Esophagus muscularis mucosa (tissue), 4 donors: ENCODE data around the gene SLC15A1. TPM values are rescaled to one million over a fixed set of nuclear protein-coding genes. Genes with fewer than 3 reads are reported as not detected.

Experiments used
- DNase-seq: peaks from one replicate; pipeline ENCODE4 v3.0.0-alpha.2; 2017; ENCODE audit errors: extremely low spot score
- H3K27ac ChIP-seq, 4 donors: fragments of 200-600 bp; sonication (generic); replicated peaks in 1 of 4; 1 replicate in 3 of 4; 2 replicates in 1 of 4; pipeline ENCODE4 v1.5.1; 2016 to 2019; ENCODE audit warnings: mild to moderate bottlenecking in 1 of 4
- H3K27me3 ChIP-seq, 4 donors: fragments of 200-600 bp; sonication (generic); one replicate each; pipeline versions ENCODE4 v1.5.1 to v1.6.0; 2016 to 2019
- H3K36me3 ChIP-seq, 4 donors: fragments of 200-600 bp; sonication (generic); one replicate each; pipeline ENCODE4 v1.5.1; 2016 to 2019
- H3K4me1 ChIP-seq, 4 donors: fragments of 200-600 bp; sonication (generic); one replicate each; pipeline ENCODE4 v1.5.1; 2016 to 2019
- H3K4me3 ChIP-seq, 4 donors: fragments of 200-600 bp; sonication (generic); 1 replicate in 2 of 4; 2 replicates in 2 of 4; pipeline ENCODE4 v1.5.1; 2016 to 2019; ENCODE audit warnings: mild to moderate bottlenecking in 4 of 4, moderate library complexity in 1 of 4
- H3K9me3 ChIP-seq, 4 donors: fragments of 200-600 bp; sonication (generic); 1 replicate in 3 of 4; 2 replicates in 1 of 4; pipeline ENCODE4 v1.5.1; 2016 to 2019
- EP300 ChIP-seq: sonication (generic); formaldehyde crosslinking; IDR thresholded peaks from one replicate; pipeline ENCODE4 v1.6.1; 2017; ENCODE audit warnings: antibody characterized with exemption
- POLR2A ChIP-seq: fragments of 450-650 bp; IDR thresholded peaks from one replicate; pipeline ENCODE4 v1.6.1; 2017; ENCODE audit warnings: antibody characterized with exemption, moderate library complexity, mild to moderate bottlenecking, low read depth
- POLR2AphosphoS5 ChIP-seq, 2 donors: sonication (generic); formaldehyde crosslinking; IDR thresholded peaks; one replicate each; pipeline ENCODE4 v1.6.1; 2017; ENCODE audit warnings: antibody characterized with exemption in 2 of 2
- WGBS: methylation state at CpG from one replicate; pipeline ENCODE4 v1.1.5; 2018; 5-methylcytosine and 5-hydroxymethylcytosine counted together
- intact Hi-C: fragments of 100-400 bp; cut with DNase I; formaldehyde crosslinking; loops from one replicate; pipeline ENCODE4 v1.15.1; 2023
- total RNA-seq, 4 donors: library from RNA; depleted of rRNA; stranded (reverse); fragments of >200 nt; gene quantifications; one replicate each; pipeline versions ENCODE4 v1.1.0 to v1.2.1, GENCODE V29; 2016
- TF ChIP-seq, protein P1 (sequence below), 3 experiments: fragments of 200-600 bp in 2 of 3; fragments of 450-650 bp in 1 of 3; sonication (generic) in 2 of 3; IDR thresholded peaks; one replicate each; pipeline ENCODE4 v1.5.1; 2017 to 2019; ENCODE audit warnings: antibody characterized with exemption in 3 of 3, mild to moderate bottlenecking in 2 of 3, moderate library complexity in 1 of 3

Gene SLC15A1
- total RNA-seq, 4 donors from 2014 or later: not detected

DNA sequence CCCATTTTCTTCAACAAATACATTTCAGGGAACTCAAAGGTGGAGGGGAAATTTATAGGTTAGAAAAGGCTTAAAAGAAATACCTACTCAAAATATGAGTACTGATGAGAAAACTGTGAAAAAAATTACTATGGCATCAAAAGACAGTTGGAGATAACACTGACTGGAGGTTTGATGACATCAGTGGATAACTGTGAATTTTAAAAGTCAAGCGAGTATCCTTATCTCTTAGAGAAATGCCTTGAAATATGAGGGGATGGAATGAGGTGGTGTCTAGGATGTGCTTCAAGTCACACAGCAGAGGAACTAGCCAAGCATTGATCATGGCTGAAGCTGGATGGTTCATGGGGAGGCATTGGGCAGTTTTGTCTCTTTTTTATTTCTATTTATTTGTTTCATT lies 27.2 kb upstream of the SLC15A1 start:
- DNase-seq: no peak
- Histone ChIP-seq H3K36me3 (no peaks in the 10 kb centered on the region), H3K4me1 (no peaks in the 10 kb centered on the region), H3K4me3 (no peak overlapping the region), H3K27me3 (no peaks in the 10 kb centered on the region), H3K27ac (no peak overlapping the region), H3K9me3 (no peaks in the 10 kb centered on the region)
- intact Hi-C loops: no loop called here
- TF ChIP-seq, protein P1, sequence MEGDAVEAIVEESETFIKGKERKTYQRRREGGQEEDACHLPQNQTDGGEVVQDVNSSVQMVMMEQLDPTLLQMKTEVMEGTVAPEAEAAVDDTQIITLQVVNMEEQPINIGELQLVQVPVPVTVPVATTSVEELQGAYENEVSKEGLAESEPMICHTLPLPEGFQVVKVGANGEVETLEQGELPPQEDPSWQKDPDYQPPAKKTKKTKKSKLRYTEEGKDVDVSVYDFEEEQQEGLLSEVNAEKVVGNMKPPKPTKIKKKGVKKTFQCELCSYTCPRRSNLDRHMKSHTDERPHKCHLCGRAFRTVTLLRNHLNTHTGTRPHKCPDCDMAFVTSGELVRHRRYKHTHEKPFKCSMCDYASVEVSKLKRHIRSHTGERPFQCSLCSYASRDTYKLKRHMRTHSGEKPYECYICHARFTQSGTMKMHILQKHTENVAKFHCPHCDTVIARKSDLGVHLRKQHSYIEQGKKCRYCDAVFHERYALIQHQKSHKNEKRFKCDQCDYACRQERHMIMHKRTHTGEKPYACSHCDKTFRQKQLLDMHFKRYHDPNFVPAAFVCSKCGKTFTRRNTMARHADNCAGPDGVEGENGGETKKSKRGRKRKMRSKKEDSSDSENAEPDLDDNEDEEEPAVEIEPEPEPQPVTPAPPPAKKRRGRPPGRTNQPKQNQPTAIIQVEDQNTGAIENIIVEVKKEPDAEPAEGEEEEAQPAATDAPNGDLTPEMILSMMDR (IDR thresholded peaks at IDR 0.05): no peak
- TF ChIP-seq EP300 (no peak), POLR2A (no peak), POLR2AphosphoS5 (IDR thresholded peaks at IDR 0.05) (no peak)
- WGBS: 86% methylated on average over 1 of the region's 1 CpG

DNA sequence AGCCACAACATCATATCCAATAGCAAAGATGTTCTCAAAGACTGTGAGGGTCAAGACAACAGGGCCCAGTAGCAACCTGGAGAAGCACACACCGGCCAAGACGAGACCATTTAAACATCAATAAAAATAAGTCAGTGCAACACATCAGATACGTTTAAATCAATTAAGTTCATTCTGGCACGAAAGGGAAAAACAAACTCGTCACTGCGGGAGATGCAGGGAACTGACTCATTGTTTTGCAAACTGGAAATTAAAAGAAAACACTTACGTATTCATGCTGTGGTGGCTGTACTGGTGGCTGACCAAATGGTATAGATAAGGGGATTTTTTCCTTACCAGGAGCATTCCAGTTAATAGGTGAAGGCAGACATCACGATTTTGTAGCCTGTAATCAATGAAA lies 26.3 kb upstream of the SLC15A1 start:
- Histone ChIP-seq H3K27ac (no peak overlapping the region), H3K4me3 (no peak overlapping the region), H3K4me1 (no peaks in the 10 kb centered on the region), H3K9me3 (no peaks in the 10 kb centered on the region), H3K27me3 (no peaks in the 10 kb centered on the region), H3K36me3 (no peaks in the 10 kb centered on the region)
- no peak for DNase-seq
- 75% methylated on average over 8 of the region's 8 CpGs for WGBS
- TF ChIP-seq EP300: no peak
- no peak for TF ChIP-seq POLR2A
- no peak for TF ChIP-seq POLR2AphosphoS5 (IDR thresholded peaks at IDR 0.05)
- TF ChIP-seq, protein P1 (IDR thresholded peaks at IDR 0.05): no peak
- intact Hi-C loops: no loop called here

DNA sequence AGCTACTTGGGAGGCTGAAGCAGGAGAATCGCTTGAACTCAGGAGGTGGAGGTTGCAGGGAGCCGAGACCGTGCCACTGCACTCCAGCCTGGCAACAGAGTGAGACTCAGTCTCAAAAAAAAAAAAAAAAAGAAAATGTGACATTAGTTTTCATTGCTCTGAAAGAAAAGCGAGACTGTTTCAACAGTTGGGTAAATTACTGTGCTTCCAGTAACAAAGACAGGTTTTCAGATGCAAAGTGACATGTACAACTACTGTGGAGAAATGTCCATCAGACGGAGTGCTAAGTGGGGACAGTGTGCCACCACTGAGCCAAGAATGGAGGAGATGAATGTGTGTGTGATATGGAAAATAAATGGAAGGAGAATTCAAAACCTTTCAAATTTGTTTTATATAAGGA lies 24.2 kb upstream of the SLC15A1 start:
- Histone ChIP-seq H3K4me3 (no peak overlapping the region), H3K4me1 (no peaks in the 10 kb centered on the region), H3K27ac (no peak overlapping the region), H3K36me3 (no peaks in the 10 kb centered on the region), H3K9me3 (no peaks in the 10 kb centered on the region), H3K27me3 (no peaks in the 10 kb centered on the region)
- intact Hi-C loops: no loop called here
- TF ChIP-seq POLR2AphosphoS5 (IDR thresholded peaks at IDR 0.05) (no peak), POLR2A (no peak), EP300 (no peak)
- TF ChIP-seq, protein P1 (IDR thresholded peaks at IDR 0.05): no peak
- DNase-seq: no peak
- 88% methylated on average over 5 of the region's 5 CpGs for WGBS

DNA sequence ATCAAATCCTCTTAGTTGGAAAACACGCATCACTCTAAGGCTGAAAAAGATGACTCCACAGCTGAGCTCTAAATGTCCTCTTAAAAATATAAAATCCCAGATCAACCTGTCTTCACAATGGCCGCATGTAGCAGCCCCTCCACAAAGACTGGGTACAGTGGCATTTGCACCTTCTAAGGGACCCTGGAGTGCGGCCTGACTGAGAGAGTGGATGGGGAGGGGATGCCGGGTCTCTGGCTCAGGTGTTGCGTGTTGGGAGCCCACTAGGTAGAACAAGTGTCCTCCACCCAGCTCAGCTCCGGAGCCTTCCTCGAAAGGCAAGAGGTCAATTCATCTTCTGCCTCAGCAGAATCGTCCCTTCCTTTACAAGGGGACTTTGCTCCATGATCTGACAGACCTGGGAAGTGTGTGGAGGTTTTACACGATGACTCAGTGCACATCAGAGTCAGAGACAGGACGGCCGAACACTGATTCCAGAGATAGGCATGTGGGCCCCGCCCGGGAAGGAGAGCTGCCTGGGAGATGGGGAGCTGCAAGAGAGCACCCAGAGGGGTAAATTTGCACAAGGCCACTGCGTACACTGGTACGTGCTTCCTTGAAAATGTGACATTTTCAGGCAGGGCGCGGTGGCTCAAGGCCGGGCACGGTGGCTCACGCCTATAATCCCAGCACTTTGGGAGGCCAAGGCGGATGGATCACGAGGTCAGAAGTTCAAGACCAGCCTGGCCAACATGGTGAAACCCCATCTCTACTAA lies 23.5 kb upstream of the SLC15A1 start:
- H3K27me3 ChIP-seq: no peaks in the 10 kb centered on the region
- H3K4me1 ChIP-seq: no peaks in the 10 kb centered on the region
- WGBS: 89% methylated on average over 21 of the region's 22 CpGs

More for the DNA sequence above, 23.5 kb upstream of the SLC15A1 start:
- no peak overlapping the region for H3K27ac ChIP-seq
- H3K9me3 ChIP-seq: no peaks in the 10 kb centered on the region
- no peak for TF ChIP-seq POLR2A
- no peak for TF ChIP-seq POLR2AphosphoS5 (IDR thresholded peaks at IDR 0.05)
- TF ChIP-seq, protein P1 (IDR thresholded peaks at IDR 0.05): no peak
- TF ChIP-seq EP300: no peak
- no peak for DNase-seq
- no peak overlapping the region for H3K4me3 ChIP-seq
- no peaks in the 10 kb centered on the region for H3K36me3 ChIP-seq
- intact Hi-C loops: no loop called here
